EH (cell line): ENCODE measurements around the gene ITPR3.

ENCODE experiments used
- DNase-seq: peaks from one replicate; pipeline ENCODE4 v3.0.0-alpha.2; 2015; ENCODE audit warnings: low read depth

Gene ITPR3

DNA sequence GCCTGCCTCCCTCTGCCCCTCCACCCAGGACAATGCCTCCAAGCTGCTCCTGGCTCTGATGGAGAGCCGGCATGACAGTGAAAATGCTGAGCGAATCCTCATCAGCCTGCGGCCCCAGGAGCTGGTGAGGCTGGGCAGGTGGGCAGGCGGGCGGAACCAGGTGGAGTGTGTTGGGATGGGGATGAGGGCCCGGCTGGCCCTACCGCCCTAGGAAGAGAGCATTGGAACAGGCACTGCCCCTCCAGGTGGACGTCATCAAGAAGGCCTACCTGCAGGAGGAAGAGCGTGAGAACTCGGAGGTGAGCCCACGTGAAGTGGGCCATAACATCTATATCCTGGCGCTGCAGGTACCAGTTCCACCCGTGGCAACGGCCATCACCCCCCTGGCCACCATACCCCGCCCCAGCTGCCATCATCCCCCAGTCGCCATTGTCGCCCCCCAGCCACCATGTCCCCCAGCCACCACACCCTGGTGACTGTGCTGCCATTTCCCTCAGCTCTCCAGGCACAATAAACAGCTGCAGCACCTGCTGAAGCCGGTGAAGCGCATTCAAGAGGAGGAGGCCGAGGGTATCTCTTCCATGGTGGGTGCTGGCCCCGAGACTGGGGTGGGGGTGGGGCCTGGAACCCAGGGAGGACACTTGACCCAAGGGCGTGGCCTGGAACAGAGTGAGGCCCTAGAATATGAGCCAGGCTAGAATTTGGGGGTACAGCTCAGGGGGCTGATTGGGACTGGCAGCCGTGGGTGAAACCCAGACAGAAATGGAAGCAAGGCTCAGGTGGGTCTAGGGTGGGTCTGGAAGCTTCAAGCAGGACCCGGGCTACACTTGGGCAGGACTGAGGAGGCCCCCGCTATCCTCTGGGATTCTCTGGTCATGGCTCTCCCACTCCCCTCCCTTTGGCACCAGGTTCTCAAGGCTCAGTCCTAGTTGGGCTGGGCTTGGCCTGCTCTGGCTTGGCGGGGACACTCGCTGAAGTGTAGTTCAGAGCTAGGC lies 66.2 kb downstream of the ITPR3 start:
- DNase-seq: no peak

GRCh38 chr6:33688006-33688405 lies 66.9 kb downstream of the ITPR3 start:
- DNase-seq: no peak

- no peak for DNase-seq
Measured at GRCh38 chr6:33688451-33689147, 67.5 kb downstream of the ITPR3 start.

GRCh38 chr6:33689148-33689494 lies 68.0 kb downstream of the ITPR3 start:
- no peak for DNase-seq

- peak; percentile 31 for DNase-seq
Measured at GRCh38 chr6:33689879-33690278, 68.8 kb downstream of the ITPR3 start.

- no peak for DNase-seq
Measured at GRCh38 chr6:33690766-33691165, 69.6 kb downstream of the ITPR3 start.

DNA sequence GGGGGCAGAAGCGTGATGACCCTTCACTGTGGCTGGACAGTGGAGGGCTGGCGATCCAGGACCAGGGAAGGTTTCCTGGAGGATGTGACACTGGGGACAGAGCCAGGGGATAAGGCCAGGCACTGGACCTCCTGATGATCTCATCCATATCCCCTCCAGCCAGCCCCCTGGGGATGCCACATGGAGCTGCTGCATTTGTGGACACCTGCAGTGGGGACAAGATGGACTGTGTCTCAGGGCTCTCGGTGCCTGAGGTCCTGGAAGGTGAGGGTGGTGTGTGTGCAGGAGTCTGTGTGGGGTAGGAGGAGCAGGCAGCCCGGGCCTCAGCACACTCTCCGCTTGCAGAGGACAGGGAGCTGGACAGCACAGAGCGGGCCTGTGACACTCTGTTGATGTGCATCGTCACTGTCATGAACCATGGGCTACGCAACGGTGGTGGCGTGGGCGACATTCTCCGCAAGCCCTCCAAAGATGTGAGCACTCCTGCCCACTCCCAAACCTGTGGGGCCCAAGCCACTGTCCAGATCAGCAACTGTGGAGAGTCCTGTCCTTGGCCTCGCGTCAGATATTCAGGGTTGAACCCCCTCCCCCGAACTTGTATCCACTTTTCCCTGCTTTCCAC lies 70.4 kb downstream of the ITPR3 start:
- DNase-seq: no peak

GRCh38 chr6:33692078-33692759 lies 71.1 kb downstream of the ITPR3 start:
- DNase-seq: peak; percentile 80

DNA sequence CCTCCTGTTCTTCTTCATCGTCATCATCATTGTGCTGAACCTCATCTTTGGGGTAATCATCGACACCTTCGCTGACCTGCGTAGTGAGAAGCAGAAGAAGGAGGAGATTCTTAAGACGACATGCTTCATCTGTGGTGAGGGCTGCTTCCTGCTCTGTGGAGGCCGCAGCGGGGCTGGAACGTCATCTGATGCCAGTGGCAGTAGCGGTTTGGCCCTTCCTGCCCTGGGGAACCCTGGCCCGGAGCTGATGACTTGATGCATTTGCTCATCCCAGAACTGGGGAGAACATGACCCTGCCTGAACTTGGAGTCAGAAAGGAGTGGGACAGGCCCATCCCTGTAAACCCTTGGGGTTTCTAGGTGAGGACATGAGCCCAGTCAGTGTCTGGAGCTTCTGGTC lies 71.6 kb downstream of the ITPR3 start:
- DNase-seq: peak; percentile 89

DNA sequence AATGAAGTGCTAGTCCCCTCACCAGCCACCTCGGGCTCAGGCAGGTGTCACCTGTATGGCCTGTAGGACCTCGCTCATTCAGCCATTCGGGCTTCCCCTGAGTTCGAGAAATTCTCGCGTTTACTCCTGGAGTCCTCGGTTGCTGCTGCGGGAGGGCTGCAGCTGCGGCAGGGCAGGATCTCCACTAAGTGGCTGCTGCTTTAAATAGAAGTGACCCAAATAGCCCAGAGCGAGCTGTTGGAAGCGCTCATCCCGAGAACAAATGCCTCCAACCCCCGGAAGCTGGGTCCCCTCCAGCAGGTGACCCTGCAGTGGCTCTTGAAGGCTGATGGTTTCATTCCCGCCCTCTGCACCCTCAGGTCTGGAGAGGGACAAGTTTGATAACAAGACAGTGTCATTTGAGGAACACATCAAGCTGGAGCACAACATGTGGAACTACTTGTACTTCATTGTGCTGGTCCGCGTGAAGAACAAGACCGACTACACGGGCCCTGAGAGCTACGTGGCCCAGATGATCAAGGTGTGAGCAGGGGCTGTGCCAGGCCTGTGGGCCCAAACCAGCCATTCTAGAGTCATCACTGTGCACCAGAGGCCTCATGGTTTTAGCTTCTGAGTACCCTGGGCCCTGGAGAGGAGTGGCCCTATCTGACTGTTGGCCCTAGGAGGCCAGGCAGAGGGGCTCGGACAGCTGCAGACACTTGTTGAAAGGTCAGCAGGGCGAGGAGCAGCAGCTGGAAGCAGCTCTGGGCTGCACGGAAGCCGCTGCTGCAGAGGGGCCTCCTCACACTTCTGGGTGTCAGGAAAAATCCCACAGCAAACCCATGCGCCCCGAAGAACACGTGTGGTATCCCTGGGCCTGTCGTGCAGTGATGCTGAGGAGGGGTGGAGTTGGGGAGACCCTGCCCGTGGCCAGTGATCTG lies 72.3 kb downstream of the ITPR3 start:
- DNase-seq: peak; percentile 37

DNA sequence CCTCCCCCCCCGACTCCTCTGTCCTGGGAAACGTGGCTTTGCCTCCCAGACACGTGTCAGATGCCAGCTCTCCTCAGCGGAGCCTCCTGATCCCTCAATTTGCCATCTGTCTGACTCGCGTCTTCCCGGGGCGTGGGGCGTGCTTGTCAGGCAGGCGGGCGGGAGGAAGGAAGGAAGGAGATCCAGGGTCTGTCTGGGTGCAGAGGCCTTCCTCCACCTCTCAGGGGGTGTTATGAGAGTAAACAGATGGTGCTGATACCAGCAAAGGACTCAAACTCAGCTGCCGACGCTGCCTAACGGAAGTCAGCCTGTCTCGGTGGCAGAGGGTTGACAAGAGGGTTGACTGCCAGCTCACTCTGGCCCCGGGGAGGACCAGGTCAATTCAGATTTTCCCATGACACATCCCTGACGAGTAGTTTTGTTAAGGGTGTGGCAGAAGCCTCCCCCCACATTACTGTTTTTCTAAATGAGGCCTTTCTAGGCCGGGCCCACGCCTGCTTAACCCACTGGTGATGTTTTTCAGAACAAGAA lies 73.3 kb downstream of the ITPR3 start:
- DNase-seq: peak; percentile 84

DNA sequence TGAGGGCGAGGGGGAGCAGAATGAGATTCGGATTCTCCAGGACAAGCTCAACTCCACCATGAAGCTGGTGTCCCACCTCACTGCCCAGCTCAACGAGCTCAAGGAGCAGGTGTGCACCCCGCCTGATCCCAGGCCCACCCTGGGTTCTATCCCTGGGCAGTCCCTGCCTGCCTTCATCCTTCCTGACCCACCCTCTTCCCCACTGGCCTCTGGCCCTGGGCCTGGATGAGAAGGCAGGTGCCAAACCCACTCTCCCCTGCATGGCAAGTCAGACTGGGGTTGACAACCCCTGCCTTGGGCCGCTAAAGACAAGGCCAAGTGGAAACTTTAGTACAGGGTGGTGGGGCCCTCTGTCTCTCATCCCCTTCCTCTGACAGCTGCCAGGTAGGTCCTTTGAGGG lies 73.9 kb downstream of the ITPR3 start:
- no peak for DNase-seq

DNA sequence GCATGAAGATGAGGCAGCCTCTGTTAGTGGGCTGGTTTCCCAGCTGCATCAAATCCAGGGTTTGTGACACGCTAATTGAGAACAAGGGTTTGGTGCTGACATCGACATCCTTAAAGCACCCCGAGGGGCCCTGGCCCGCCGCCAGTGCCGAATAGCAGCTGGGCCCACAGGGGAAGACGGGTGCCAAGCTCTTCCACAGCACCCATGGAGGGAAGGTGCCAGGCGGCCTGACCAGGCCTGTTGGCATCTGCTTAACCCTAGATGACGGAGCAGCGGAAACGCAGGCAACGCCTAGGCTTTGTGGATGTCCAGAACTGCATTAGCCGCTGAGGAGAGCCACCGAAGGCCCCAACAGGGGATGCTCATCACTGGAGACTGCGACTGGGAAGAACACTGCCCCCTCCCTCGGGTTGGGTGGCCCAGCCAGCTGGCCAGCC lies 74.3 kb downstream of the ITPR3 start:
- DNase-seq: no peak

DNA sequence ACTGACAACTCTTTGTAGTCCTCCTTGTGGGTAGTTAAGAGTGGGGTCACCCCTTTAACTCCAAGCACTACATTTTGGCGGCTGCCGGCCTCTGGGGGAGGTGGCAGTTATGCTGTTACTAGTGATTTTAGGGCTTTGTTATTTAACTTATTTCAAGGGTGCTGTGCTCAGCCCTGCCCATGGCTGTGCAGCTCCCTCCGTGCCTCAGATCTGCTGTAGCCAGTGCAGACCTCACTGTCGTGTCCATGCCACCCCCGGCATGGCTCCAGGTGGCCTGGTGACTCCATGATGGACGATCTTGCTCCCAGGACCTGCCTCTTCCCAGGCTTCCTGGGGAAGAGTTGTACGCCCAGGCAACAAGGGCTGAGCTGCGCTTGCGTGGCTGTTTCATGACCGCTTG lies 75.0 kb downstream of the ITPR3 start:
- DNase-seq: no peak

DNA sequence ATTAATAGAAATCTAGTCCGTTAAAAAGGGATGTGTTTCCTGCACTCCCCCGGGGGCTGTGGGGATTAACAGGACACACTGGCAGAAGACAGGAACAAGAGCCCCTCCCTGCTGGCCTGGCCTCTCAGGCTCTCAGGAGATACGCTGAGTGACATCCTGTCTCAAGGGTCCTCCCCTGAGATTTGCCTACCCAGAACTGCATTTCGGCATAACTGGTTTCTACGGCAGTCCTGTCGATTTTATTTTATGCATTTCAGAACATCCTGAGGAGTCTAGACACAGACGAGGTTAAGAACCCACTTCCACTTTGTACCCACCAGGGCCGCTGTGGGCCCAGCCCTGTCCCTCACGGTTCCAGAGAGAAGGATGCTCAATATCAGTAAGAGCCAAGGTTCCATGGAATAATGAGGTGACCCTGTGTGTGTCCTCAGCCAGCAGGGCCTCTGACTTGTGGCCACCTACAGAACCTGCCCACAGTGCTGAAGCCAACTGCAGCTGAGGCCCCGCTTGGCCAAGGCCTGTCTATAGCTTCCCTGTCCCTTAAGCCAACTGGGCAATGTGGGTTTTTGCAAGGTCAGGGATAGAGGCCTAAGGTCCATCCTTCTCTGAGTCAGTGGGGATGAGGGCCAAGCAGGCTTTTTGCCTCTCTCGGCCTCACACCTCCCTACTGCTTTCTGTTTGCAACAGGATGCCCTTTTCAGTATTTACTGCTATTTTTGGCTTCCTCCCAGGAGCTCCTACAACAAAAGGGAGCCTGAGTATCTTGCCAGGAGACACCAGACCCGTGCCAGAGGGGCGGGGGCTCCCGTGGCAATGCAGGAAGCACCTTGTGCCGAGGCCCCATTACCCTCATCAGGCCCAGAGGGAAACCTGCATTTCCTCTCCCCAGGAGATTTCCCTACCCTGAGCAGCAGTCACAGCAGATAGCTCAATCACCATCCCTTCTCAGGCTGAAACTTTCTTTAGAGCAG lies 75.7 kb downstream of the ITPR3 start:
- peak; percentile 73 for DNase-seq

GRCh38 chr6:33697845-33698244 lies 76.7 kb downstream of the ITPR3 start:
- no peak for DNase-seq

GRCh38 chr6:33698494-33698893 lies 77.4 kb downstream of the ITPR3 start:
- no peak for DNase-seq

DNA sequence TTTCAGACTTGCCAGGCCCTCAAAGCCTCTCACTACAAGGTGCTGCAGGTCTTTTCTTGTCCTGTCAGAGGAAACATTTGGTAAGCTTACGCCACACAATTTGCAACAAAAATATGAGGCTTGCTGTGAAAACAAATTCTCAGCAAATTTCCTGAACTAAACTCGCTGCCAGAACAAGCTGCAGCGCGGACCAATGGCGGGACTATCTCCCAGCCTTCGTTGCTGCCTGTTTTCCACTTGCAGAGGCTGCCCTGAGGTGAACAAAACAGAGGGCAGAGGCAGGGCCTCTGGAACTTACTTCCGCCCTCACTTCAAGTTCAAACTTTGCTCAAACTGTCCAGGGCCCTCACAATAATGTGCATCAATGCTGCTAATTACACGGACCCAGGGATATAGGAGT lies 78.0 kb downstream of the ITPR3 start:
- no peak for DNase-seq

DNA sequence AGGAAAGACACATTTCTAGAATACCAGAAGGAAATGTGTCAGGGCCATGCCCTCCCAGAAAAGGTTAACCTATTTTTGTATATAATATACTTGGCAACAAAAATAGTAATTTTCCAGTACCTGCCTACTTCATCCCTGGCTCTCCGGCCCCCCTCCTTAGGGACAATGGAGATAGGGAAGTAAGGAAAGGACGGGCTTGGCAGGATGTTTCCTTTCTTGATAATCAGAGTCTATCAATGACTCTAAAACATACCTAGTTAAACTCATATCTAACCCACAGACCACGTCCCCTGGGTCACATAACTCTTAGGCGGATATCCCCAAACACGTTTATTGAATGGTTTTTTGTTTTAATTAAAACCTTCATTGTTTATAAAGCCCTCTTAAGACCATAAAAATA lies 78.6 kb downstream of the ITPR3 start:
- DNase-seq: no peak
